ENCODE data around the gene PRKD1.

DNA sequence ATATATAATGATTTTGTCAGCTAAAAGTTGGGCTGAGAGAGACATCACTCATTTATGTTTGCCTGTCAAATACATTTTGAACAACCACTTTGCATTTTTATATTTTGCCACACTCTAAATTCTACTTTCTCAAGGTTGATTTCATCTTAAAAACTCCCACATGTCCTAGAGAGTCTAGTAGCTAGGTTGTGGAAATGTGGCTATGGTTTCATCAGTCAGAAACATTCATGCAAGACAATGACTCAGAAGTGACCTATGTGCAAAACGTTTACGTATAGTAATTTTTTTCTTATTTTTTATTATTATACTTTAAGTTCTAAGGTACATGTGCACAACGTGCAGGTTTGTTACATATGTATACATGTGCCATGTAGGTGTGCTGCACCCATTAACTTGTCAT, 27.4 kb upstream of the PRKD1 start:
- no peak for TF ChIP-seq CTCF (conservative IDR thresholded peaks at IDR 0.05; ENCODE audit: low read depth, low read length)
- TF ChIP-seq EZH2phosphoT487 (IDR thresholded peaks at IDR 0.05; ENCODE audit: borderline replicate concordance, low read length): no peak
